Subcutaneous abdominal adipose tissue (tissue), 5 donors: Measurements from ENCODE around the gene FOXRED2.

Experiments
- H3K27ac ChIP-seq: one replicate; pipeline ENCODE4 v1.7.0; 2013; ENCODE audit warnings: low read depth, mild to moderate bottlenecking, inconsistent platforms, low read length, moderate library complexity
- H3K27me3 ChIP-seq, 5 donors: one replicate each; pipeline ENCODE4 v1.7.0; 2013; ENCODE audit warnings: low read length in 5 of 5, inconsistent platforms in 1 of 5; ENCODE audit not compliant: control insufficient read depth in 5 of 5, insufficient read depth in 4 of 5
- H3K36me3 ChIP-seq, 5 donors: one replicate each; pipeline ENCODE4 v1.7.0; 2013; ENCODE audit warnings: low read length in 5 of 5; ENCODE audit not compliant: control insufficient read depth in 5 of 5, insufficient read depth in 5 of 5
- H3K4me1 ChIP-seq, 5 donors: one replicate each; pipeline ENCODE4 v1.7.0; 2013; ENCODE audit warnings: low read length in 5 of 5, mild to moderate bottlenecking in 3 of 5, moderate library complexity in 1 of 5; ENCODE audit not compliant: control insufficient read depth in 5 of 5, insufficient read depth in 5 of 5
- H3K4me3 ChIP-seq, 5 donors: one replicate each; pipeline ENCODE4 v1.7.0; 2013; ENCODE audit warnings: low read length in 5 of 5, low read depth in 1 of 5
- H3K9ac ChIP-seq, 5 donors: one replicate each; pipeline ENCODE4 v1.7.0; 2013; ENCODE audit warnings: low read length in 5 of 5, mild to moderate bottlenecking in 4 of 5, moderate library complexity in 3 of 5
- H3K9me3 ChIP-seq, 5 donors: one replicate each; pipeline ENCODE4 v1.7.0; 2013; ENCODE audit warnings: low read length in 5 of 5; ENCODE audit not compliant: control insufficient read depth in 5 of 5
- donor health status: healthy.
- donor health status: healthy.
- donor health status: healthy.
- donor health status: healthy.
- donor health status: healthy.

FOXRED2 gene

DNA sequence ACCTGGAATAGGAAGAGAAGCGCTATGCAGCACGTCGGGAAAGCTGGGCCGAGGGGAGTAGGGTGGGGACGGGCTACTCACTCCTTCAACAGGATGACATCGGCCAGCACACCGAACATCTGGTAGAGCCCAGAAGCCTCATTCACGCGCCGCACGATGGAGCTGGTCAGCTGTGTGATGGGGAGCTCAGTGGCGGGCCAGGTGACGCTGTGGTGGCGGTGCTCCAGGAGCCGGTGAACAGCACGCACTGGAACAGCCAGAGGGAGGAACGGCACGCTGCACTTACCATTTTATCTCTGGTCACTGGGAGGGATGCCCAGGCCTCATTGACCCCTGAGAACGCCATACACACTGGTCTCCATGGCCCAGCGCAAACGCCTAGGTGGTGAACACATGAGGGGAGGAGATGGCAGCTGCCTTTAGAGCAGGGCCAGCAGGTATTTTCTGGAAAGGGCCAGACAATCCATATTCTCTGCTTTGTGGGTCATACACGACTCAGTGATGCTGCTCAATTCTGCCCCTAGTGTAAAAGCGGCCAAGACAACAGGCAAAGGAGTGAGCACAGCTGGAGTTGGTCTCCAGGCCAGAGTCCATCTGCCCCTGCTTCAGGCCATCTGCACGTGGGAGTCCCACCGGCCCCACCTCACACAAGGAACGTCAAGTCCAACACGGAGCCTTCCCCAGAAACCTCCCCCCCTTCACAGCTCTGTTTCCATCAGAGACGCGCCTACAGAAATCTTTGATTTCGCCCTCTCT lies 8.8 kb downstream of the FOXRED2 start:
- peaks cover 0 to 51% (median 31%) of the 10 kb centered on the region in 5 donors for H3K36me3 ChIP-seq
- H3K27me3 ChIP-seq, result no peaks in the 10 kb centered on the region
- H3K4me1 ChIP-seq, result peaks cover 0 to 14% (median 4%) of the 10 kb centered on the region in 5 donors
- H3K4me3 ChIP-seq, result no peak overlapping the region
- no peak overlapping the region for H3K27ac ChIP-seq
- H3K9me3 ChIP-seq, result no peaks in the 10 kb centered on the region
- H3K9ac ChIP-seq, result no peak overlapping the region

- Histone ChIP-seq H3K27me3 (no peaks in the 10 kb centered on the region), H3K27ac (no peak overlapping the region), H3K36me3 (peaks cover 0 to 62% (median 51%) of the 10 kb centered on the region in 5 donors), H3K9me3 (no peaks in the 10 kb centered on the region), H3K9ac (no peak overlapping the region), H3K4me3 (no peak overlapping the region), H3K4me1 (peaks cover 0 to 26% (median 10%) of the 10 kb centered on the region in 5 donors)
Measured at GRCh38 chr22:36493690-36494110, 13.1 kb downstream of the FOXRED2 start.

- Histone ChIP-seq H3K27ac (no peak overlapping the region), H3K27me3 (no peaks in the 10 kb centered on the region)
Measured at GRCh38 chr22:36492109-36492508, 14.7 kb downstream of the FOXRED2 start.

DNA sequence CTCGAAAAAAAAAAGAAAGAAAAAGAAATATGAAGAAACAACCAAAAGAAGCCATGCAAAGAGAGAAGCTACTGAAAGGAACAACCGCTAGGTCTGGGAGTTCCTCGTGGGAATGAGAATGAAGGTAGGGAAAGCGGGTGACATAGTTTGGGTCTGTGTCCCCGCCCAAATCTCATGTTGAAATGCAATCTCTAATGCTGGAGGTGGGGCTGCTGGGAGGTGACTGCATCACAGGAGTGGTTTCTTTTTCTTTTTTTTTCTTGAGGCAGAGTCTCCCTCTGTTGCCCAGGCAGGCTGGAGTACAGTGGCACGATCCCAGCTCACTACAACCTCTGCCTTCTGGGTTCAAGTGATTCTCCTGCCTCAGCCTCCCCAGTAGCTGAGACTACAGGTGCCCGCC lies 15.7 kb downstream of the FOXRED2 start:
- H3K27me3 ChIP-seq, result no peaks in the 10 kb centered on the region
- H3K9me3 ChIP-seq, result no peaks in the 10 kb centered on the region
- H3K9ac ChIP-seq, result no peak overlapping the region
- peaks cover 0 to 41% (median 35%) of the 10 kb centered on the region in 5 donors for H3K36me3 ChIP-seq
- no peak overlapping the region for H3K27ac ChIP-seq
- H3K4me3 ChIP-seq, result no peak overlapping the region
- H3K4me1 ChIP-seq, result peaks cover 0 to 26% (median 10%) of the 10 kb centered on the region in 5 donors

More at GRCh38 chr22:36492109-36492508, 14.7 kb downstream of the FOXRED2 start:
- H3K4me3 ChIP-seq, result no peak overlapping the region
- H3K4me1 ChIP-seq, result peaks cover 0 to 26% (median 10%) of the 10 kb centered on the region in 5 donors
- H3K9ac ChIP-seq, result peak overlapping the region in 1 of 5 donors; percentile 35
- H3K36me3 ChIP-seq, result peaks cover 0 to 49% (median 41%) of the 10 kb centered on the region in 5 donors
- H3K9me3 ChIP-seq, result no peaks in the 10 kb centered on the region

GRCh38 chr22:36486619-36487384 lies 20.0 kb downstream of the FOXRED2 start:
- H3K27ac ChIP-seq, result no peak overlapping the region
- no peak overlapping the region for H3K4me3 ChIP-seq
- H3K27me3 ChIP-seq, result no peaks in the 10 kb centered on the region
- no peak overlapping the region for H3K9ac ChIP-seq
- peaks cover 0 to 25% (median 19%) of the 10 kb centered on the region in 5 donors for H3K36me3 ChIP-seq
- H3K4me1 ChIP-seq, result peaks cover under 1 to 8% (median 6%) of the 10 kb centered on the region in 5 donors
- H3K9me3 ChIP-seq, result no peaks in the 10 kb centered on the region

DNA sequence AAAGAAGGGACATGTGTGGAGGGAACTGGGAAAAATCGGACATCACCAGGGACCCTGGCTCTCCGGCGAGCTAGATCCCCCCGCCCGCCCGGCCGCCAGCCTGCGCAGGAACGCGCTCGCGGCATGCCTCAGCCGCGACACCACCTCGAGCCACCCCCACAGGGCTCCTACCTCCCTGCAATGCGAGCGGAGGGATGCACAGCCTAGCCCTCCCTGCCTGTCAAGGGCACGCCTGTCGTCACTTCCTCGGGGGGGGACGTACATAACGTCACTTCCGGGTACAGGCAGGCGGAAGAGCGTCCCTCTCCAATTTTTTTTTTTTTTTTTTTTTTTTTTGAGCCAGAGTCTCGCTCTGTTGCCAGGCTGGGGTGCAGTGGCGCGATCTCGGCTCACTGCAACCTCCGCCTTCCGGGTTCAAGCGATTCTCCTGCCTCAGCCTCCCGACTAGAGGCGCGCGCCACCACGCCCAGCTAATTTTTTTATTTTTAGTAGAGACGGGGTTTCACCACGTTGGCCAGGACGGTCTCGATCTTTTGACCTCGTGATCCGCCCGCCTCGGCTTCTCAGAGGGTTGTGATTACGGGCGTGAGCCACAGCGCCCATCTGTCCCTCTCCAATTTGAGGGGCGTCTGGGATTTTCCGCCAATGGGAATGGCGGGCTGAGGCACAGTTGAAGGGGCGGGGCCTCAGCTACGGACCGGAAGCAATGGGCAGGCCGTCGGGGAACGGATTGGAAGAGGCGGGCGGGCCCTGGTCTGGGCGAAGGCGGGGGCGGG lies 25.3 kb downstream of the FOXRED2 start, which contains the start of gene TXN2:
TXN2 (minus strand) TSS at position 248 of the 776 bp plus-strand sequence. CDS start 803 bp downstream, outside the sequence.
- Histone ChIP-seq H3K27me3 (no peaks in the 10 kb centered on the region), H3K9me3 (no peaks in the 10 kb centered on the region), H3K9ac (peak within 1 kb of the TSS; percentile 40 to 95 (median 78)), H3K4me3 (peak within 1 kb of the TSS; percentile 76 to 96 (median 90)), H3K36me3 (peaks cover 0 to 24% (median 20%) of the 10 kb centered on the region in 5 donors), H3K27ac (peak within 1 kb of the TSS; percentile 93), H3K4me1 (peaks cover 5 to 21% (median 17%) of the 10 kb centered on the region in 5 donors)

DNA sequence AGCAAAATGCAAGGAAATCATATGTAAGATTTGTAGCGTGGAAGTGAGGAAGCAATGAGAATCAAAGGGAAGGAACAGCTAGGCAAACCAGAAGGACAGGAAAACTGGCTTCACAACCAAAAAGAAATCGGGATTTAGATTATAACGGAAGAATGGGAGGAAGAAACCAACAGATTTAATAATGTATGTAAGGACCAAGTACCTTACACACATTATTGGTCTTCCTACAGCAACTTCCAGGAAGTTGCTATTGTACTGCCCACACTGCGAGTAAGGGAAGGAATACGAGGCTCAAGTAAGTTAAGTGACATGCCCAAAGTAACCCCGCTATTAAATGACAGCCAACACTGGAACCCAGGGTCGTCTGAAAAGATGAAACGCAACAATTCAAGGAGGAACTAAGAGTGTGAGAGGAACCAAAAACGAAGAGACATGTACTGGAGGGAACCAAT lies 25.9 kb downstream of the FOXRED2 start:
- H3K9me3 ChIP-seq, result no peaks in the 10 kb centered on the region
- H3K27me3 ChIP-seq, result no peaks in the 10 kb centered on the region
- H3K36me3 ChIP-seq, result peaks cover under 1 to 31% (median 26%) of the 10 kb centered on the region in 5 donors

DNA sequence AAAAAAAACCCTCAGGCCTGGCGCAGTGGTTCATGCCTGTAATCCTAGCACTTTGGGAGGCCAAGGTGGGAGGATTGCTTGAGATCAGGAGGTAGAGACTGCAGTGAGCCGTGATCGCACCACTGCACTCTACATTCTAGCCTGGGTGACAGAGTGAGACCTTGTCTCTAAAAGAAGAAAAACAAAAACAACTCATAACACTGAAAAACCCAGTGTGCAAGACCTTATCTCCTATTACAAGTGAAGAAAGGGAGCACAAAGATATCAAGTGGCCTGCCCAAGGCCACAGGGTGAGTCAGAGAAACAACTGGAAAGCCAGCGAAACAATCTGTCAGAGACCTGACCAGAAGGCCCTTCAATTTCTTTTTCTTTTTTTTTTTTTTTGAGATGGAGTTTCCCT lies 27.9 kb downstream of the FOXRED2 start:
- H3K9me3 ChIP-seq, result no peaks in the 10 kb centered on the region
- peaks cover 3 to 51% (median 45%) of the 10 kb centered on the region in 5 donors for H3K36me3 ChIP-seq
- H3K27me3 ChIP-seq, result no peaks in the 10 kb centered on the region
- H3K4me1 ChIP-seq, result peaks cover 5 to 21% (median 17%) of the 10 kb centered on the region in 5 donors
- no peak overlapping the region for H3K9ac ChIP-seq
- no peak overlapping the region for H3K27ac ChIP-seq
- H3K4me3 ChIP-seq, result no peak overlapping the region

More for the DNA sequence above, 25.9 kb downstream of the FOXRED2 start:
- Histone ChIP-seq H3K9ac (peak overlapping the region; percentile 40 to 95 (median 78)), H3K4me3 (peak overlapping the region; percentile 76 to 96 (median 90)), H3K4me1 (peaks cover 5 to 21% (median 17%) of the 10 kb centered on the region in 5 donors), H3K27ac (peak overlapping the region; percentile 93)

DNA sequence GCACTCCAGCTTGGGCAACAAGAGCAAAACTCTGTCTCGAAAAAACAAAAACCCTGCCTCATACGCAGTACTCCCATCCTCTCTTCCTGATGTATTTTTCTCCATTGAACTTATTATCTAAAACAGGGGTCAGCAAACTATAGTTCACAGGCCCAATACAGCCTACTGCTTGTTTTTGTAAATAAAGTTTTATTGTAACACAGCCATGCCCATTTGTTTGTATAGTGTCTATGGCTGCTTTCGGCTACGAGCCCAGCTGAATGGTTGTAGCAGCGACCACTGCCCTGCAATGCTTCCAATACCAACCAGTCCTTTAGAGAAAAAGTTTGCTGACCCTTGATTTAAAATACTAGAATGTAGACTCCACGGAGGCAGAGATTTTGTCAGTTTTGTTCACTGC lies 31.5 kb downstream of the FOXRED2 start:
- Histone ChIP-seq H3K4me1 (peaks cover 2 to 12% (median 8%) of the 10 kb centered on the region in 5 donors), H3K27ac (no peak overlapping the region), H3K9ac (no peak overlapping the region), H3K4me3 (no peak overlapping the region), H3K9me3 (no peaks in the 10 kb centered on the region), H3K27me3 (no peaks in the 10 kb centered on the region), H3K36me3 (peaks cover 3 to 81% (median 66%) of the 10 kb centered on the region in 5 donors)
